ENCODE measurements around the gene MRPL36. TPM values are rescaled to one million over a fixed set of nuclear protein-coding genes. Genes with fewer than 3 reads are reported as not detected.
A peak's percentile ranks its signal among the peaks of the same experiment; 100 is the strongest.

The MRPL36 gene
- 57.4 TPM for total RNA-seq
- long read RNA-seq, transcript MRPL36-204 (2 exons, 686 nt), result minor isoform, 9 of 42 reads
- long read RNA-seq, transcript MRPL36-202 (2 exons, 610 nt), result major isoform, 21 of 42 reads
- long read RNA-seq, partial matches to known transcripts, result 0 of 42 reads
- long read RNA-seq, other reads (novel, unspliced or antisense), result 11 of 42 reads

- H3K9me3 ChIP-seq (replicated peaks), result no peaks in the 10 kb centered on the region
- H3K27ac ChIP-seq (replicated peaks), result peak within 1 kb of the TSS; percentile 95
- intact Hi-C loops (cut with micrococcal nuclease), result no loop called here
- H3K36me3 ChIP-seq, result peaks cover 50% of the 10 kb centered on the region
- no peaks in the 10 kb centered on the region for H3K27me3 ChIP-seq (ENCODE audit: low read depth)
- H3K4me1 ChIP-seq, result peaks cover 77% of the 10 kb centered on the region
- no peak for TF ChIP-seq CTCF (IDR thresholded peaks at IDR 0.05; ENCODE audit: borderline replicate concordance)
- DNase-seq, result peak; percentile 96
- H3K4me3 ChIP-seq, result peak within 1 kb of the TSS; percentile 97
Observed at GRCh38 chr5:1799602-1800471, at the start of gene MRPL36. TSS of gene MRPL36 (minus strand) at chr5:1799837. CDS start at chr5:1798935, 902 bp downstream.

- Histone ChIP-seq H3K4me1 (peaks cover 9% of the 10 kb centered on the region), H3K27ac (replicated peaks) (no peak overlapping the region), H3K4me3 (no peak overlapping the region), H3K27me3 (ENCODE audit: low read depth) (peaks cover 44% of the 10 kb centered on the region), H3K36me3 (no peaks in the 10 kb centered on the region), H3K9me3 (replicated peaks) (no peaks in the 10 kb centered on the region)
- no peak for TF ChIP-seq CTCF (IDR thresholded peaks at IDR 0.05; ENCODE audit: borderline replicate concordance)
- DNase-seq, result no peak
- intact Hi-C loops (cut with micrococcal nuclease), result no loop called here
Observed at GRCh38 chr5:1847611-1848010, 48.0 kb upstream of the MRPL36 start.

- Histone ChIP-seq H3K27me3 (ENCODE audit: low read depth) (peaks cover 39% of the 10 kb centered on the region), H3K4me1 (peaks cover 4% of the 10 kb centered on the region), H3K9me3 (replicated peaks) (no peaks in the 10 kb centered on the region), H3K27ac (replicated peaks) (no peak overlapping the region), H3K36me3 (no peaks in the 10 kb centered on the region), H3K4me3 (no peak overlapping the region)
- no peak for DNase-seq
- intact Hi-C loops (cut with micrococcal nuclease), result no loop called here
- no peak for TF ChIP-seq CTCF (IDR thresholded peaks at IDR 0.05; ENCODE audit: borderline replicate concordance)
Observed at GRCh38 chr5:1847056-1847455, 47.4 kb upstream of the MRPL36 start.

GRCh38 chr5:1846583-1846982, 46.9 kb upstream of the MRPL36 start:
- DNase-seq, result no peak
- TF ChIP-seq CTCF (IDR thresholded peaks at IDR 0.05; ENCODE audit: borderline replicate concordance), result no peak
- peaks cover 34% of the 10 kb centered on the region for H3K27me3 ChIP-seq (ENCODE audit: low read depth)
- H3K4me1 ChIP-seq, result peaks cover 4% of the 10 kb centered on the region
- no peak overlapping the region for H3K27ac ChIP-seq (replicated peaks)
- H3K36me3 ChIP-seq, result no peaks in the 10 kb centered on the region
- H3K9me3 ChIP-seq (replicated peaks), result no peaks in the 10 kb centered on the region
- intact Hi-C loops (cut with micrococcal nuclease), result no loop called here
- no peak overlapping the region for H3K4me3 ChIP-seq

GRCh38 chr5:1845696-1846095, 46.1 kb upstream of the MRPL36 start:
- DNase-seq, result no peak
- H3K27ac ChIP-seq (replicated peaks), result no peak overlapping the region
- H3K4me3 ChIP-seq, result no peak overlapping the region
- intact Hi-C loops (cut with micrococcal nuclease), result no loop called here
- no peak for TF ChIP-seq CTCF (IDR thresholded peaks at IDR 0.05; ENCODE audit: borderline replicate concordance)
- peaks cover 32% of the 10 kb centered on the region for H3K27me3 ChIP-seq (ENCODE audit: low read depth)
- H3K4me1 ChIP-seq, result peaks cover 11% of the 10 kb centered on the region
- no peaks in the 10 kb centered on the region for H3K36me3 ChIP-seq
- no peaks in the 10 kb centered on the region for H3K9me3 ChIP-seq (replicated peaks)

Measured in left ventricle myocardium inferior (tissue), 1 donor.